NOMO-1 treated with DMSO at 0.1 percent for 48 hours (cell line): Measurements from ENCODE around the gene ARID5A.
"Not testable (repeated sequence)": the region's sequence is repeated elsewhere in the genome, so short reads cannot be mapped to it uniquely, and the experiment has no call there.

ENCODE experiments used
- DNase-seq: peaks from one replicate; lab custom pipeline; 2025; ENCODE audit not compliant: unreplicated experiment; lab: John Stamatoyannopoulos, UW

The ARID5A gene

GRCh38 chr2:96553957-96554292 is 17.4 kb downstream of the ARID5A start:
- not testable (repeated sequence) for DNase-seq

DNA sequence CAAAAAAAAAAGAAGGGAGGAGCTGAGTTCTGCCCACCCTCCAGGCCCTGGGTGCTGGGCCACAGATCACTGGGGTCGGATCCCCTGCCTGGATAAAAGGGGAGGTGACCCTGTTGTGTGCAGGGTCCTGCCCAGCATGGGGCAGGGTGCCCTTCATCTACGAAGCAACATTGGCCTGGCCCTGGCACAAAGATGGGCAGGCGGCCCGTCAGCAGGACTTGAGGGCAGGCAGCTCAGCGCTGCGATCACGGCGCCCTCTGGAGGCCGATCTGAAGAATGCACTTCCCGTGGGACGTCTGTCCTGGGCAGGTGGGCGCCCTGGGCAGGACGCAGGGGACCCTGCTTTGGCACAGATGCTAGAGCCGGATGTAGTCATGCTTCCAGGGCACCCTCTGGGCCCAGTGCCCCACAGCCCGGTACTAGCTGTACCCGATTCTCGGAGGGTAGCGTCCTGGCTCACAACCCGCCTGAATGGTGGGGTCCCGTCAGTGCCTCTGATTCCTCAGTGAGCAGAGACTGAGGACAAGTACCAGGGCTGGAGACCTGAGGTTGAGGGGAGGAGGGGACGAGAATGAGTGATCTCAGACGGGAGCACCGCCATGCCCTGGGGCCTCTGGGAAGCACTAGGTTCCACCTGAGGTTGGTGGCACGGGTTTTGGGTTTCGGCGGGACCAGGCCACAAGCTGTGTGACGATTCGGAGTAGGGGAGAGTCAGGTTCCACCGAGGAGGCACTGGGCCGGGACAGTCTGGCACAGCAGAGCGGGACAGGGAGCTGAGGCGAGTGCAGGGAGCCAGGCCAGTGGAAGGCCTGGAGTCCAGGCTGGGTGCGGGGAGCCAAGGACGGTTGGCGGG is 18.0 kb downstream of the ARID5A start:
- peak; percentile 32 for DNase-seq

GRCh38 chr2:96555146-96555610 is 18.6 kb downstream of the ARID5A start:
- DNase-seq, result no peak

DNA sequence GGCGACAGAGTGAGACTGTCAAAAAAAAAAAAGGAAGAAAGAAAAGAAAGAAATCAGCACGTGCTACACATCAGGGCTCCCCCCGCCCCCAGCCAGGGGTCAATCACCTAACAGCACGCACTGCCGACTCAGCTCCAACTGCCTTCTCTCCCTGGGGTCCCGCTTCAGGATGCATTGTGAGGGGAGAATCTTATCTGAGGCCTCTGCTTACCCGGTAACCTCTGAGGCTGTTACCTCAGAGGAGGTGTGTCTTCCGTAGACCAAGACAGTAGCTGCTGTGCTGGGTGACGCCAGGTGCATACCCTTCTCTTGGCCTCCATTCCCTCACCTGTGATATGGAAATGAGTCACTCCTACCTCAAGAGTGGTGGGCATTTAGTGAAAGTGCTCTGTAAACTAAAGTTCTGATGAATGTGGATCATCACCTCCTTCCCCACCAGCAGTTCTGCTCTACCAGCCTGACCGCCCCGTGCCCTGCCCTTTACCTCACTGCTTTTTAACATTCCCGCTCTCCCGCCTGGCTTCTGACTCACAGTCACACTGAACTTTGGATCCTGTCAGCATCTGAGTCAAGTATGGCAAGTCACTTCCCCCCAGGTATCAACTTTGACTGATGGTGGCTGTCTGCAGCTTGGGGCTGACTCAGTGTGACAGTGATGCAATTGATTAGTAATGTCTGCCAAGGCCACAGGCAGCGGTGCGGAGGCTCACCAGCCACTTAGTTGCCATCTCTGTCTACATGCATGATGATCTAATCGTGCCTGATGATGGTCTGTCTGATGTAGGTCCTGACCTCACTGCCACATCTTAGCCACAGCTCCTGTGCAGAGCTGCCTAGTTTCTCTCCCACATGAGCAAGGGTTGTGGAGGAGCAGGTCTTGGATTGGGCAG is 20.1 kb downstream of the ARID5A start:
- DNase-seq, result peak; percentile 15

DNA sequence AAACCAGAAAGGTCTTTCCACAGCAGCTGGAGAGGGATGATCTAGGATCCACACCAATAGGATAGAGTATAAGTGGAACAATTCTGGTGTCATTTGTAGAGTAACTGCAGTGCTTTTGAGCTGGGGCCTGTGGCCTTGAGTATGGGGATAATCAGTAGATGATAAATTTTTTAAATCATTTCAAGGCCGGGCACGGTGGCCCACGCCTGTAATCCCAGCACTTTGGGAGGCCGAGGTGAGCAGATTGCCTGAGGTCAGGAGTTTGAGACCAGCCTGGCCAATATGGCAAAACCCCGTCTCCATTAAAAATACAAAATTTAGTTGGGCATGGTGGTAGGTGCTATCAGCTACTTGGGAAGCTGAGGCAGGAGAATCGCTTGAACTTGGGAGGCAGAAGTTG is 20.9 kb downstream of the ARID5A start:
- not testable (repeated sequence) for DNase-seq

- DNase-seq, result no peak
Observed at GRCh38 chr2:96558061-96558460, 21.5 kb downstream of the ARID5A start.

DNA sequence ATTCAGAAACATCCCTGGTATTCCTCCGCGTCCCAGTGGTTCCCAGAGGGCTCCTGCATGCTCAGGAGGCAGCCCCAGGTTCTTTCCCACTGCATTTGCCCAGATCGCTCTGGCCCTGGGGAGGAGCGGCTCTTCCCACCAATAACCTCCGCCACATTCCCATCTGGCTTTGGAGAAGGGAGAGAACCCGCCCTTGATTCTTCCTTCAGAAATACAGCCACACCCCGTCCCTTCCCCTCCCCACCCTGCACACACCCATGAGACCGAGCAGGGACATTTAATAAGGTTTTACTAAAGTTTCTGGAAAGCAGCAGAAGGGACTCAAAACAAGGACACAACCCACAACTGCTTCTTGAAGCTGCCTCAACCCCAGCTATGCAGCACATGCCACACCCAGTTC is 21.9 kb downstream of the ARID5A start:
- no peak for DNase-seq

GRCh38 chr2:96564026-96564425 is 27.5 kb downstream of the ARID5A start:
- no peak for DNase-seq

DNA sequence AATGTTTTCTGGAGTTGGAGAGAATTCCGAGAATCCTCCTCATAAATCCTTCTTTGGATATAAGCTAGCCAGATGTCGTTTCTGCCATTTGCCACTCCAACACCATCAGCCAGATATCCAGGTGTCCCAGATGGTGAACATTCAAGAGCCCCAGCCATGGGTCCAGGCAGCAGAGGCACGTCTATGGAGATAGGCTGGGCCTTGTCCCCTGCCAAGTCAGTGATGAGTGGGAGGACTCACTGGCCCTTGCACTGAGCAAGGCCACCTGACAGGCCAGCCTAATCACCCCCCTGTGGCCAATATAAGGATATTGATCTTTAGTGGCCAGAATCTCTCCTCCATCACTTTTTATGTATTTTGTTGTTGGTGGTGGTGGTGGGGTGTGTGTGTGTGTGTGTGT is 28.0 kb downstream of the ARID5A start:
- DNase-seq, result no peak

- no peak for DNase-seq
Observed at GRCh38 chr2:96565111-96565510, 28.6 kb downstream of the ARID5A start.

- no peak for DNase-seq
Observed at GRCh38 chr2:96568094-96568493, 31.5 kb downstream of the ARID5A start.

DNA sequence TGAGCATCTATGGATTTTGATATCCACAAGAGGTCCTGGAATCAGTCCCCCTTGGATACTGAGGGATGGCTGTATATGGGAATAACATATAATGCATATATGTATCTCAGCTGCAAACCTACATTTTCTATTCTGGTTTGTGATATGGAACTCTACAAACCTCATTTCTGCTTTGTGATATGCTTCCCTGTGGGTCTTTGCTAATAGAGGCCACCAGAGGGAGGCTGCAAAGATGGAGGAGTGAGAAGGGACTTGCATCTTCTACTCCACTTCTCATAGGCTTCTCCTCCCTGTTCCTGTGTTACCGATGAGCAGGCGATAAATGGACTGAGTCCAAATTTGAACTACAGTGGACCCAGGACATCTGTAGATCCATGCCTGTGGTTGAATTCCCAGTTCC is 37.8 kb downstream of the ARID5A start:
- no peak for DNase-seq

- DNase-seq, result no peak
Observed at GRCh38 chr2:96575785-96576456, 39.4 kb downstream of the ARID5A start.

GRCh38 chr2:96577501-96577900 is 40.9 kb downstream of the ARID5A start:
- no peak for DNase-seq

- no peak for DNase-seq
Observed at GRCh38 chr2:96578731-96579130, 42.2 kb downstream of the ARID5A start.

DNA sequence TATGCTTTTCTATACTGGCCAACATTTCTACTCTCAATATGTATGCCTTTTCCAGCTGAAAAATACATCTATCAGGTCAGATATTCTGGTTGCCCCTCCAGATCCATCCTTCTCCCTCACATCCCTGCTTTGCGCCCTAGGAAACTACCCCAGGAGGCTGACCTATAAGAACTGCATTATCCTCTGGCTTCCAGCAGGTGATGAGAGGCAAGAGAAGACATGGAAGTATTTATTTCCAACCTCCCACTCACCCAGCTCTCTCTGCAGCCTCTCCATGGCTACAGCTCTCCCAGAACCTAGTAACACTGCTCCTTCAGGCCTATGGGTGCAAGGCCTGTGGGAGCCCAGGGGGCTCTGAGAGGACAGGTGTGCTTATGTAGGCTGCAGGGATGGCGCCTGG is 42.9 kb downstream of the ARID5A start:
- DNase-seq, result no peak

- no peak for DNase-seq
Observed at GRCh38 chr2:96580771-96581170, 44.2 kb downstream of the ARID5A start.

DNA sequence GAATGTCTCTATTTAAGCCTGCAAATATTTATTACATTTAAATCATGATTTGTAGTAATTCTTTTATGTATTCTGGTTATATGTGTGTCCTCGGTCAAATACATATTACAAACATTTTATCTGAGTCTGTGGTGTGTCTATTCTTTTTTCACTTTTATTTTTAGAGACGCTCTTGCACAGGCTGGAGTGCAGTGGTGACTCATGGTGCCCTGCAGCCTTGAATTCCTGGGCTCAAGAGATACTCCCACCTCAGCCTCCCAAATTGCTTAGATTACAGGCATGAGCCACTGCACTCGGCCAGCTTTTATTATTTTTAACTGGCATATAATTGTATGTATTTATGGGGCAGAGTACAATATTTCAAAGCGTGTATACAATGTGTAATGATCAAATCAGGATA is 47.5 kb downstream of the ARID5A start:
- DNase-seq, result no peak

GRCh38 chr2:96587843-96588242 is 51.3 kb downstream of the ARID5A start:
- no peak for DNase-seq

- DNase-seq, result no peak
Observed at GRCh38 chr2:96591054-96591453, 54.5 kb downstream of the ARID5A start.

DNA sequence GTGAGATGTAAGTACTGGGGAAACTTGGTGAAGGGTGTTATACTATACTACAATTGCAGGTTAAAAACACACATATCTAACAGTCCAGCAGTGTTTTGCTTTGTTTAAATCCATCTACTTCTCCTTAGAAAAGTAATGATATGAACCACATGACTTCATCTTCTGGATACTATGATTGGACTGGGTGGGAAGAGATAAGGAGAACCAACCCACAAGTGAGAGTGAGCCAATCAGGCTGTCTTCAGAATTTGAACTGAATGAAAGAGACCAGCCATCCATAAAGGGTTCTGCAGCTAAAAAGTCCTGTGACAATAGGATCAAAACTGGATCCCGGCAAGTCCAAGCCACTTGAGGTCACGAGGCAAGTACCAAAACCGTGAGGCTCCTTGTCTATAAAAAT is 54.9 kb downstream of the ARID5A start:
- DNase-seq, result no peak

DNA sequence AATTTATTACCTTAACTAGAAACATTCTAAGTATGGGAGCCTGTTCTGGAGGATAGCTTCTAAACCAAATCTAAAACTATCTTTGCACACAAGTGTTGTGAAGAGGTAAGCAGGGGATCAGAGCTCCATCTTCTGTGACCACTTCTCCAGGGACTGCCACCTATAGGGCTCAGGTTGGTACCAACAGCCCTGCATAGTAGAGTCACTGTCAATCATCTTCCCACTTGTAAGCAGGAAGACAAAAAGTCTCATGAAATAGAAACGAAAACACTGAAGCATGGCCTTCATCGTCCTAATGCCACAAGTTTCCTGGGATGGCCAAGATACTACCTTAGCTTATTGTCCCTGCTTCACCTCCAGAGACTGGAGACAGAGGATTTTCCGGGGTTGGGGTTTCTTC is 57.7 kb downstream of the ARID5A start:
- DNase-seq, result no peak
